Gastroesophageal sphincter (tissue), 4 donors: ENCODE data around the gene TGM3. TPM values are rescaled to one million over a fixed set of nuclear protein-coding genes. Genes with fewer than 3 reads are reported as not detected.
"Not testable (repeated sequence)": the region's sequence is repeated elsewhere in the genome, so short reads cannot be mapped to it uniquely, and the experiment has no call there.

Experiments
- ATAC-seq: fragments of 150-250 bp; one replicate; pipeline ENCODE4 v1.9.1; 2016; ENCODE audit warnings: mild to moderate bottlenecking, moderate library complexity
- H3K27ac ChIP-seq, 4 donors: fragments of 200-600 bp; sonication (generic) in 3 of 4; 1 replicate in 3 of 4; 2 replicates in 1 of 4; pipeline ENCODE4 v1.5.1; 2016 to 2019
- H3K27me3 ChIP-seq: fragments of 200-600 bp; sonication (generic); one replicate; pipeline ENCODE4 v1.5.1; 2019
- H3K36me3 ChIP-seq, 2 donors: fragments of 200-600 bp; sonication (generic); one replicate each; pipeline ENCODE4 v1.5.1; 2019; ENCODE audit warnings: control low read depth in 1 of 2
- H3K4me1 ChIP-seq, 3 donors: fragments of 200-600 bp; sonication (generic); 1 replicate in 2 of 3; 2 replicates in 1 of 3; pipeline ENCODE4 v1.5.1; 2016 to 2019; ENCODE audit warnings: control low read depth in 2 of 3
- H3K4me3 ChIP-seq, 2 donors: fragments of 200-600 bp; sonication (generic); one replicate each; pipeline ENCODE4 v1.5.1; 2019; ENCODE audit warnings: mild to moderate bottlenecking in 1 of 2, moderate library complexity in 1 of 2
- H3K9me3 ChIP-seq, 3 donors: fragments of 200-600 bp; sonication (generic); one replicate each; pipeline ENCODE4 v1.5.1; 2017 to 2019; ENCODE audit warnings: control low read depth in 2 of 3
- CTCF ChIP-seq, 4 experiments: fragments of 200-600 bp in 2 of 4; fragments of 450-650 bp in 2 of 4; sonication (generic) in 1 of 4; IDR thresholded peaks; one replicate each; pipeline ENCODE4 v1.5.1; 2017 to 2019; ENCODE audit warnings: antibody characterized with exemption in 4 of 4, mild to moderate bottlenecking in 2 of 4, moderate library complexity in 2 of 4
- EP300 ChIP-seq: sonication (generic); formaldehyde crosslinking; IDR thresholded peaks from one replicate; pipeline ENCODE4 v1.6.1; 2017; ENCODE audit warnings: antibody characterized with exemption, mild to moderate bottlenecking
- POLR2A ChIP-seq, 2 donors: fragments of 450-650 bp; IDR thresholded peaks; one replicate each; pipeline ENCODE4 v1.6.1; 2017; ENCODE audit warnings: antibody characterized with exemption in 2 of 2, mild to moderate bottlenecking in 2 of 2, moderate library complexity in 1 of 2
- POLR2AphosphoS5 ChIP-seq: sonication (generic); formaldehyde crosslinking; IDR thresholded peaks from one replicate; pipeline ENCODE4 v1.6.1; 2017; ENCODE audit warnings: antibody characterized with exemption
- WGBS, 2 donors: methylation state at CpG; one replicate each; pipeline ENCODE4 v1.1.5; 2018; ENCODE audit warnings: low coverage in 1 of 2; 5-methylcytosine and 5-hydroxymethylcytosine counted together
- total RNA-seq, 4 donors: library from RNA; depleted of rRNA; stranded (reverse); fragments of >200 nt; gene quantifications; one replicate each; pipeline ENCODE4 v1.1.0, GENCODE V29; 2016

The TGM3 gene
- total RNA-seq, 4 donors from 2014 or later: 1.1 to 46.7 (median 4.1) TPM

- WGBS, 2 donors: 28 to 73% methylated on average over 3 of the region's 8 CpGs
- H3K4me1 ChIP-seq: no peaks in the 10 kb centered on the region
- no peaks in the 10 kb centered on the region for H3K36me3 ChIP-seq
- no peak overlapping the region for H3K4me3 ChIP-seq
- H3K9me3 ChIP-seq: no peaks in the 10 kb centered on the region
- H3K27me3 ChIP-seq: peaks cover 30% of the 10 kb centered on the region
- TF ChIP-seq POLR2A (IDR thresholded peaks at IDR 0.05): no peak
- ATAC-seq: no peak
- H3K27ac ChIP-seq: no peak overlapping the region
Measured at GRCh38 chr20:2261046-2261485, 34.7 kb upstream of the TGM3 start.

GRCh38 chr20:2261629-2262028, 34.2 kb upstream of the TGM3 start:
- Histone ChIP-seq H3K9me3 (no peaks in the 10 kb centered on the region), H3K27me3 (peaks cover 30% of the 10 kb centered on the region), H3K27ac (no peak overlapping the region), H3K36me3 (no peaks in the 10 kb centered on the region), H3K4me3 (no peak overlapping the region), H3K4me1 (no peaks in the 10 kb centered on the region)
- WGBS, 2 donors: 67 to 81% methylated on average over 4 of the region's 4 CpGs
- TF ChIP-seq CTCF (IDR thresholded peaks at IDR 0.05) (no peak), POLR2A (IDR thresholded peaks at IDR 0.05) (no peak), POLR2AphosphoS5 (no peak), EP300 (no peak)
- no peak for ATAC-seq

GRCh38 chr20:2264118-2264517, 31.7 kb upstream of the TGM3 start:
- peaks cover 30% of the 10 kb centered on the region for H3K27me3 ChIP-seq
- 69 to 85% methylated on average over 3 of the region's 3 CpGs for WGBS, 2 donors
- no peaks in the 10 kb centered on the region for H3K36me3 ChIP-seq
- TF ChIP-seq POLR2AphosphoS5: no peak
- TF ChIP-seq EP300: no peak
- TF ChIP-seq CTCF (IDR thresholded peaks at IDR 0.05): no peak
- no peak for TF ChIP-seq POLR2A (IDR thresholded peaks at IDR 0.05)
- no peaks in the 10 kb centered on the region for H3K9me3 ChIP-seq
- no peak overlapping the region for H3K4me3 ChIP-seq
- no peak for ATAC-seq
- H3K4me1 ChIP-seq: no peaks in the 10 kb centered on the region
- no peak overlapping the region for H3K27ac ChIP-seq

GRCh38 chr20:2264621-2265374, 31.0 kb upstream of the TGM3 start:
- H3K27ac ChIP-seq, ATAC-seq, H3K9me3 ChIP-seq, H3K36me3 ChIP-seq, H3K4me1 ChIP-seq, H3K4me3 ChIP-seq: not testable (repeated sequence)
- peaks cover 29% of the 10 kb centered on the region for H3K27me3 ChIP-seq
- WGBS, 2 donors: 40 to 62% methylated on average over 2 to 3 of the region's 12 CpGs

GRCh38 chr20:2273634-2274302, 22.0 kb upstream of the TGM3 start:
- 83 to 90% methylated on average over 3 to 4 of the region's 7 CpGs for WGBS, 2 donors

More at GRCh38 chr20:2273634-2274302, 22.0 kb upstream of the TGM3 start:
- Histone ChIP-seq H3K27me3 (peaks cover 9% of the 10 kb centered on the region), H3K27ac (no peak overlapping the region), H3K9me3 (no peaks in the 10 kb centered on the region), H3K36me3 (no peaks in the 10 kb centered on the region), H3K4me1 (no peaks in the 10 kb centered on the region), H3K4me3 (no peak overlapping the region)
- no peak for ATAC-seq
- no peak for TF ChIP-seq CTCF (IDR thresholded peaks at IDR 0.05)
